Keratinocyte (primary cell): Measurements from ENCODE around the gene CXCL12.

Experiments
- CTCF ChIP-seq, 3 experiments: IDR thresholded peaks in 1 of 3; conservative IDR thresholded peaks in 1 of 3; optimal IDR thresholded peaks in 1 of 3; 2 replicates in 2 of 3; 3 replicates in 1 of 3; pipeline versions ENCODE3 to v1.5.1; 2011; ENCODE audit warnings: low read length in 3 of 3, mild to moderate bottlenecking in 3 of 3, moderate library complexity in 2 of 3, control low read depth in 1 of 3, inconsistent platforms in 1 of 3; ENCODE audit not compliant: insufficient read depth in 2 of 3; ENCODE audit errors: extremely low read depth in 1 of 3
- EZH2 ChIP-seq: IDR thresholded peaks from one replicate; pipeline ENCODE4 v1.6.1; 2012; ENCODE audit warnings: inconsistent platforms, mild to moderate bottlenecking, low read length, moderate library complexity

- no peak for TF ChIP-seq CTCF (optimal IDR thresholded peaks at IDR 0.05 in 1 of 3, IDR thresholded peaks at IDR 0.05 in 1 of 3, conservative IDR thresholded peaks at IDR 0.05 in 1 of 3; ENCODE audit: extremely low read depth in 1 of 3, insufficient read depth in 2 of 3, low read length in 3 of 3)
- TF ChIP-seq EZH2 = no peak
Observed at GRCh38 chr10:44369296-44369695, 15.6 kb downstream of the CXCL12 start.
